SK-N-SH treated with all-trans-retinoic acid at 6 μM for 48 hours (cell line): ENCODE results near the gene RPA4.

Experiments used
- ATAC-seq: fragments of 200-7000 bp; cut with Tn5 transposase; 3 replicates; pipeline ENCODE4 v1.9.1; 2020; ENCODE audit warnings: mild to moderate bottlenecking, moderate library complexity
- BACH2 ChIP-seq: fragments of 250-450 bp; sonication (Bioruptor Pico); IDR thresholded peaks from 2 replicates; pipeline ENCODE4 v1.9.0; 2021; ENCODE audit warnings: mild to moderate bottlenecking, borderline replicate concordance
- CSDC2 ChIP-seq: fragments of 250-450 bp; sonication (Bioruptor Pico); IDR thresholded peaks from 2 replicates; pipeline ENCODE4 v1.5.0; 2020; ENCODE audit warnings: mild to moderate bottlenecking, moderate library complexity
- ESRRG ChIP-seq: fragments of 250-450 bp; sonication (Bioruptor Pico); IDR thresholded peaks from 2 replicates; pipeline ENCODE4 v1.6.1; 2021; ENCODE audit warnings: mild to moderate bottlenecking
- GLIS3 ChIP-seq: fragments of 250-450 bp; sonication (Bioruptor Pico); IDR thresholded peaks from 2 replicates; pipeline ENCODE4 v1.5.0; 2020; ENCODE audit warnings: mild to moderate bottlenecking, moderate library complexity
- ISL1 ChIP-seq: fragments of 250-450 bp; sonication (Bioruptor Pico); IDR thresholded peaks from 2 replicates; pipeline ENCODE4 v2.1.2; 2022; ENCODE audit warnings: mild to moderate bottlenecking, moderate library complexity
- PPARA ChIP-seq: fragments of 250-450 bp; sonication (Bioruptor Pico); IDR thresholded peaks from 2 replicates; pipeline ENCODE4 v1.5.0; 2020; ENCODE audit warnings: mild to moderate bottlenecking, borderline replicate concordance
- RARB ChIP-seq: fragments of 250-450 bp; sonication (Bioruptor Pico); IDR thresholded peaks from 2 replicates; pipeline ENCODE4 v1.8.0; 2021; ENCODE audit warnings: mild to moderate bottlenecking, moderate library complexity
- TOX ChIP-seq: fragments of 250-450 bp; sonication (Bioruptor Pico); IDR thresholded peaks from 2 replicates; pipeline ENCODE4 v1.8.0; 2021; ENCODE audit warnings: mild to moderate bottlenecking, moderate library complexity, borderline replicate concordance
- ZC3H10 ChIP-seq: fragments of 250-450 bp; sonication (Bioruptor Pico); IDR thresholded peaks from 2 replicates; pipeline ENCODE4 v1.5.1; 2021; ENCODE audit warnings: mild to moderate bottlenecking, moderate library complexity
- ZFP3 ChIP-seq: fragments of 250-450 bp; sonication (Bioruptor Pico); IDR thresholded peaks from 2 replicates; pipeline ENCODE4 v1.5.0; 2020; ENCODE audit warnings: mild to moderate bottlenecking, moderate library complexity
- ZFP30 ChIP-seq: fragments of 450-650 bp; formaldehyde crosslinking; IDR thresholded peaks from 2 replicates; pipeline ENCODE4 v1.5.0; 2022; ENCODE audit warnings: mild to moderate bottlenecking, moderate library complexity
- ZNF8 ChIP-seq: fragments of 450-650 bp; formaldehyde crosslinking; IDR thresholded peaks from 2 replicates; pipeline ENCODE4 v1.5.0; 2020; ENCODE audit warnings: mild to moderate bottlenecking, moderate library complexity
- TF ChIP-seq, protein P1 (sequence below): fragments of 250-450 bp; sonication (Bioruptor Pico); IDR thresholded peaks from 2 replicates; pipeline ENCODE4 v1.8.0; 2020; ENCODE audit warnings: mild to moderate bottlenecking, moderate library complexity, borderline replicate concordance
- TF ChIP-seq, protein P2 (sequence below): fragments of 250-450 bp; sonication (Bioruptor Pico); IDR thresholded peaks from 2 replicates; pipeline ENCODE4 v1.5.0; 2020; ENCODE audit warnings: mild to moderate bottlenecking, moderate library complexity
- TF ChIP-seq, protein P3 (sequence below): fragments of 250-450 bp; sonication (Bioruptor Pico); IDR thresholded peaks from 2 replicates; pipeline ENCODE4 v1.5.1; 2020; ENCODE audit warnings: low read depth, mild to moderate bottlenecking, moderate library complexity
- TF ChIP-seq, protein P4 (sequence below): fragments of 250-450 bp; sonication (Bioruptor Pico); IDR thresholded peaks from 2 replicates; pipeline ENCODE4 v1.8.0; 2021; ENCODE audit warnings: low read depth, mild to moderate bottlenecking, moderate library complexity, borderline replicate concordance
- TF ChIP-seq, protein P5 (sequence below): fragments of 250-450 bp; sonication (Bioruptor Pico); IDR thresholded peaks from 2 replicates; pipeline ENCODE4 v1.5.1; 2021; ENCODE audit warnings: mild to moderate bottlenecking, moderate library complexity

RPA4 gene

DNA sequence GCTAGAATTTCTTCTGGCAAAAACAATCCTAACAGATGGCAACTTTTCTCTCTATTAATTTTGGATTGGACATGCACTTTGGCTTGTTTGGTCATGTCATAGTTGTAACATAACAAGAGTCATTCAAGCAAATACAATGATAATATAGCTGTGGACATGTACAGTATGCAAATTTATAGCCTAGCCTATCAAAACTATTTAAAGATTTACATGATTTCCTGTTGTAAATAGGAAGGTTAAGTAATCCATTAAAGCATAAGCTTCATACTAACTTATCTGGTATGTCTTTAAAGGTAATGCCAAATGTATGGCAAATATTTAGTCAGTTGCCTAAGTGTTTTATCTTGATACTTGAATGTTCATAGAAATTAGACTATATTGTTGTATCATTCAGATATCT, 45.3 kb downstream of the RPA4 start:
- no peak for ATAC-seq
- no peak for TF ChIP-seq BACH2 (CRISPR knock-in tag)
- TF ChIP-seq, protein P1, sequence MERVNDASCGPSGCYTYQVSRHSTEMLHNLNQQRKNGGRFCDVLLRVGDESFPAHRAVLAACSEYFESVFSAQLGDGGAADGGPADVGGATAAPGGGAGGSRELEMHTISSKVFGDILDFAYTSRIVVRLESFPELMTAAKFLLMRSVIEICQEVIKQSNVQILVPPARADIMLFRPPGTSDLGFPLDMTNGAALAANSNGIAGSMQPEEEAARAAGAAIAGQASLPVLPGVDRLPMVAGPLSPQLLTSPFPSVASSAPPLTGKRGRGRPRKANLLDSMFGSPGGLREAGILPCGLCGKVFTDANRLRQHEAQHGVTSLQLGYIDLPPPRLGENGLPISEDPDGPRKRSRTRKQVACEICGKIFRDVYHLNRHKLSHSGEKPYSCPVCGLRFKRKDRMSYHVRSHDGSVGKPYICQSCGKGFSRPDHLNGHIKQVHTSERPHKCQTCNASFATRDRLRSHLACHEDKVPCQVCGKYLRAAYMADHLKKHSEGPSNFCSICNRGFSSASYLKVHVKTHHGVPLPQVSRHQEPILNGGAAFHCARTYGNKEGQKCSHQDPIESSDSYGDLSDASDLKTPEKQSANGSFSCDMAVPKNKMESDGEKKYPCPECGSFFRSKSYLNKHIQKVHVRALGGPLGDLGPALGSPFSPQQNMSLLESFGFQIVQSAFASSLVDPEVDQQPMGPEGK (CRISPR knock-in tag): no peak
- TF ChIP-seq ZNF8 (CRISPR knock-in tag): no peak
- TF ChIP-seq, protein P2, sequence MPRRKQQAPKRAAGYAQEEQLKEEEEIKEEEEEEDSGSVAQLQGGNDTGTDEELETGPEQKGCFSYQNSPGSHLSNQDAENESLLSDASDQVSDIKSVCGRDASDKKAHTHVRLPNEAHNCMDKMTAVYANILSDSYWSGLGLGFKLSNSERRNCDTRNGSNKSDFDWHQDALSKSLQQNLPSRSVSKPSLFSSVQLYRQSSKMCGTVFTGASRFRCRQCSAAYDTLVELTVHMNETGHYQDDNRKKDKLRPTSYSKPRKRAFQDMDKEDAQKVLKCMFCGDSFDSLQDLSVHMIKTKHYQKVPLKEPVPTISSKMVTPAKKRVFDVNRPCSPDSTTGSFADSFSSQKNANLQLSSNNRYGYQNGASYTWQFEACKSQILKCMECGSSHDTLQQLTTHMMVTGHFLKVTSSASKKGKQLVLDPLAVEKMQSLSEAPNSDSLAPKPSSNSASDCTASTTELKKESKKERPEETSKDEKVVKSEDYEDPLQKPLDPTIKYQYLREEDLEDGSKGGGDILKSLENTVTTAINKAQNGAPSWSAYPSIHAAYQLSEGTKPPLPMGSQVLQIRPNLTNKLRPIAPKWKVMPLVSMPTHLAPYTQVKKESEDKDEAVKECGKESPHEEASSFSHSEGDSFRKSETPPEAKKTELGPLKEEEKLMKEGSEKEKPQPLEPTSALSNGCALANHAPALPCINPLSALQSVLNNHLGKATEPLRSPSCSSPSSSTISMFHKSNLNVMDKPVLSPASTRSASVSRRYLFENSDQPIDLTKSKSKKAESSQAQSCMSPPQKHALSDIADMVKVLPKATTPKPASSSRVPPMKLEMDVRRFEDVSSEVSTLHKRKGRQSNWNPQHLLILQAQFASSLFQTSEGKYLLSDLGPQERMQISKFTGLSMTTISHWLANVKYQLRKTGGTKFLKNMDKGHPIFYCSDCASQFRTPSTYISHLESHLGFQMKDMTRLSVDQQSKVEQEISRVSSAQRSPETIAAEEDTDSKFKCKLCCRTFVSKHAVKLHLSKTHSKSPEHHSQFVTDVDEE (CRISPR knock-in tag): no peak
- no peak for TF ChIP-seq GLIS3 (CRISPR knock-in tag)
- TF ChIP-seq RARB (CRISPR knock-in tag): no peak
- TF ChIP-seq, protein P3, sequence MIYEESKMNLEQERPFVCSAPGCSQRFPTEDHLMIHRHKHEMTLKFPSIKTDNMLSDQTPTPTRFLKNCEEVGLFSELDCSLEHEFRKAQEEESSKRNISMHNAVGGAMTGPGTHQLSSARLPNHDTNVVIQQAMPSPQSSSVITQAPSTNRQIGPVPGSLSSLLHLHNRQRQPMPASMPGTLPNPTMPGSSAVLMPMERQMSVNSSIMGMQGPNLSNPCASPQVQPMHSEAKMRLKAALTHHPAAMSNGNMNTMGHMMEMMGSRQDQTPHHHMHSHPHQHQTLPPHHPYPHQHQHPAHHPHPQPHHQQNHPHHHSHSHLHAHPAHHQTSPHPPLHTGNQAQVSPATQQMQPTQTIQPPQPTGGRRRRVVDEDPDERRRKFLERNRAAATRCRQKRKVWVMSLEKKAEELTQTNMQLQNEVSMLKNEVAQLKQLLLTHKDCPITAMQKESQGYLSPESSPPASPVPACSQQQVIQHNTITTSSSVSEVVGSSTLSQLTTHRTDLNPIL: no peak
- TF ChIP-seq ISL1: no peak
- TF ChIP-seq ZFP30: no peak
- TF ChIP-seq ZC3H10: no peak
- TF ChIP-seq, protein P4, sequence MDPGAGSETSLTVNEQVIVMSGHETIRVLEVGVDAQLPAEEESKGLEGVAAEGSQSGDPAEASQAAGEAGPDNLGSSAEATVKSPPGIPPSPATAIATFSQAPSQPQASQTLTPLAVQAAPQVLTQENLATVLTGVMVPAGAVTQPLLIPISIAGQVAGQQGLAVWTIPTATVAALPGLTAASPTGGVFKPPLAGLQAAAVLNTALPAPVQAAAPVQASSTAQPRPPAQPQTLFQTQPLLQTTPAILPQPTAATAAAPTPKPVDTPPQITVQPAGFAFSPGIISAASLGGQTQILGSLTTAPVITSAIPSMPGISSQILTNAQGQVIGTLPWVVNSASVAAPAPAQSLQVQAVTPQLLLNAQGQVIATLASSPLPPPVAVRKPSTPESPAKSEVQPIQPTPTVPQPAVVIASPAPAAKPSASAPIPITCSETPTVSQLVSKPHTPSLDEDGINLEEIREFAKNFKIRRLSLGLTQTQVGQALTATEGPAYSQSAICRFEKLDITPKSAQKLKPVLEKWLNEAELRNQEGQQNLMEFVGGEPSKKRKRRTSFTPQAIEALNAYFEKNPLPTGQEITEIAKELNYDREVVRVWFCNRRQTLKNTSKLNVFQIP (CRISPR knock-in tag): no peak
- TF ChIP-seq CSDC2 (CRISPR knock-in tag): no peak
- TF ChIP-seq, protein P5, sequence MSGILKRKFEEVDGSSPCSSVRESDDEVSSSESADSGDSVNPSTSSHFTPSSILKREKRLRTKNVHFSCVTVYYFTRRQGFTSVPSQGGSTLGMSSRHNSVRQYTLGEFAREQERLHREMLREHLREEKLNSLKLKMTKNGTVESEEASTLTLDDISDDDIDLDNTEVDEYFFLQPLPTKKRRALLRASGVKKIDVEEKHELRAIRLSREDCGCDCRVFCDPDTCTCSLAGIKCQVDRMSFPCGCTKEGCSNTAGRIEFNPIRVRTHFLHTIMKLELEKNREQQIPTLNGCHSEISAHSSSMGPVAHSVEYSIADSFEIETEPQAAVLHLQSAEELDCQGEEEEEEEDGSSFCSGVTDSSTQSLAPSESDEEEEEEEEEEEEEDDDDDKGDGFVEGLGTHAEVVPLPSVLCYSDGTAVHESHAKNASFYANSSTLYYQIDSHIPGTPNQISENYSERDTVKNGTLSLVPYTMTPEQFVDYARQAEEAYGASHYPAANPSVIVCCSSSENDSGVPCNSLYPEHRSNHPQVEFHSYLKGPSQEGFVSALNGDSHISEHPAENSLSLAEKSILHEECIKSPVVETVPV (CRISPR knock-in tag): no peak
- TF ChIP-seq ZFP3: no peak
- TF ChIP-seq TOX (CRISPR knock-in tag): no peak
- TF ChIP-seq ESRRG: no peak
- TF ChIP-seq PPARA (CRISPR knock-in tag): no peak
